Pancreas (tissue), 10 donors: ENCODE data around the gene PNPLA3. TPM values are rescaled to one million over a fixed set of nuclear protein-coding genes. Genes with fewer than 3 reads are reported as not detected.
A peak's percentile ranks its signal among the peaks of the same experiment; 100 is the strongest.

Experiments
- ATAC-seq, 4 donors: fragments of 200-7000 bp; cut with Tn5 transposase; one replicate each; pipeline versions ENCODE4 v1.8.0 to v1.9.1; 2020; ENCODE audit warnings: mild to moderate bottlenecking in 4 of 4, moderate library complexity in 4 of 4
- DNase-seq, 6 donors: peaks; one replicate each; pipeline ENCODE4 v3.0.0-alpha.2; 2020
- FAIRE-seq: peaks from 2 replicates; lab custom pipeline; 2012; peaks lifted over from hg19 to GRCh38; lab: Jason Lieb, UNC
- H3K27ac ChIP-seq, 4 donors: fragments of 200-600 bp; sonication (generic); 1 replicate in 3 of 4; 2 replicates in 1 of 4; pipeline versions ENCODE4 v1.5.0 to v1.8.0; 2020
- H3K27me3 ChIP-seq, 4 donors: fragments of 200-600 bp; one replicate each; pipeline ENCODE4 v1.8.0; 2021
- H3K36me3 ChIP-seq, 3 donors: fragments of 200-600 bp; sonication (generic) in 1 of 3; one replicate each; pipeline versions ENCODE4 v1.5.0 to v1.8.0; 2020 to 2021
- H3K4me1 ChIP-seq, 3 donors: fragments of 200-600 bp; one replicate each; pipeline ENCODE4 v1.8.0; 2021
- H3K4me3 ChIP-seq, 4 donors: fragments of 200-600 bp; sonication (generic) in 2 of 4; one replicate each; pipeline versions ENCODE4 v1.5.0 to v1.8.0; 2020 to 2021
- H3K9me3 ChIP-seq, 4 donors: fragments of 200-600 bp; one replicate each; pipeline ENCODE4 v1.8.0; 2021
- CTCF ChIP-seq, 4 donors: fragments of 200-600 bp; sonication (generic) in 3 of 4; IDR thresholded peaks; one replicate each; pipeline versions ENCODE4 v1.5.0 to v1.8.0; 2021; ENCODE audit warnings: antibody characterized with exemption in 4 of 4
- WGBS, 2 donors: extraction: QIAGEN DNeasy Blood & Tissue Kit; methylation state at CpG; one replicate each; pipeline ENCODE4 v1.1.7; 2013; 5-methylcytosine and 5-hydroxymethylcytosine counted together
- intact Hi-C, 3 donors: fragments of 100-400 bp; cut with DNase I; formaldehyde crosslinking; loops; one replicate each; pipeline versions ENCODE4 v1.11.1 to v1.14.2; 2022
- polyA plus RNA-seq, 2 donors: library from polyadenylated mRNA; stranded (reverse); fragments of 200-250 nt; gene quantifications; one replicate each; pipeline ENCODE4 v1.2.3, GENCODE V29; 2013
- total RNA-seq, 6 donors: library from RNA; stranded (reverse); fragmentation: NEBNext Ultra II Directional in 4 of 6; extraction: Animal tissue kit (Norgen Biotek cat#: 25700) in 4 of 6; gene quantifications; one replicate each; pipeline versions ENCODE4 v1.2.1 to v1.2.4, GENCODE V29; 2021 to 2023
- donor health status: healthy with polysubstance abuse.
- donor health status: DM: no; HTN: no; CAD: no; lungs with moderate emphysema.
- donor health status: DM: no; HTN: no; CAD: no.
- donor health status: control.
- donor health status: control.
- donor health status: Bipolar disorder and iron deficiency.
- donor health status: DM: yes; HTN: yes; CAD: no.
- donor health status: DM: no; HTN: no; CAD: no.
- donor health status: DM: no; HTN: no; CAD: no.
- donor health status: DM: yes; HTN: yes; CAD: no.

The PNPLA3 gene
- total and polyA plus RNA-seq, 8 donors, result 0.07 to 0.70 (median 0.18) TPM; not detected in 2

- Histone ChIP-seq H3K9me3 (no peaks in the 10 kb centered on the region), H3K36me3 (no peaks in the 10 kb centered on the region), H3K27me3 (peaks cover 0 to 26% (median 3%) of the 10 kb centered on the region in 4 donors), H3K4me3 (no peak overlapping the region), H3K27ac (no peak overlapping the region), H3K4me1 (no peaks in the 10 kb centered on the region)
- ATAC-seq (no peak), DNase-seq (no peak), FAIRE-seq (no peak)
- intact Hi-C loops, result no loop called here
- no peak for TF ChIP-seq CTCF (IDR thresholded peaks at IDR 0.05)
- WGBS, 2 donors, result 22 to 23% methylated on average over 15 of the region's 15 CpGs
Observed at GRCh38 chr22:43892183-43892894, 31.3 kb upstream of the PNPLA3 start.

- Histone ChIP-seq H3K27me3 (peaks cover 0 to 20% (median 3%) of the 10 kb centered on the region in 4 donors), H3K4me1 (no peaks in the 10 kb centered on the region), H3K36me3 (no peaks in the 10 kb centered on the region), H3K4me3 (no peak overlapping the region), H3K9me3 (no peaks in the 10 kb centered on the region), H3K27ac (no peak overlapping the region)
- FAIRE-seq (no peak), ATAC-seq (no peak), DNase-seq (peak in 1 of 6 donors; percentile 32)
- TF ChIP-seq CTCF (IDR thresholded peaks at IDR 0.05), result no peak
- 51 to 53% methylated on average over 5 of the region's 5 CpGs for WGBS, 2 donors
- intact Hi-C loops, result no loop called here
Observed at GRCh38 chr22:43893266-43893665, 30.3 kb upstream of the PNPLA3 start.

GRCh38 chr22:43894122-43894521 lies 29.5 kb upstream of the PNPLA3 start:
- no peaks in the 10 kb centered on the region for H3K4me1 ChIP-seq
- TF ChIP-seq CTCF (IDR thresholded peaks at IDR 0.05), result no peak
- intact Hi-C loops, result no loop called here
- no peak overlapping the region for H3K4me3 ChIP-seq
- peak in 1 of 6 donors; percentile 24 for DNase-seq
- H3K36me3 ChIP-seq, result no peaks in the 10 kb centered on the region
- ATAC-seq, result no peak
- 65 to 80% methylated on average over 5 of the region's 5 CpGs for WGBS, 2 donors
- H3K27ac ChIP-seq, result no peak overlapping the region
- H3K27me3 ChIP-seq, result peaks cover 0 to 16% (median 3%) of the 10 kb centered on the region in 4 donors
- no peaks in the 10 kb centered on the region for H3K9me3 ChIP-seq
- FAIRE-seq, result no peak

- WGBS, 2 donors, result 35 to 36% methylated on average over 11 of the region's 11 CpGs
- no peaks in the 10 kb centered on the region for H3K9me3 ChIP-seq
- peaks cover 0 to 8% (median 3%) of the 10 kb centered on the region in 4 donors for H3K27me3 ChIP-seq
- H3K36me3 ChIP-seq, result no peaks in the 10 kb centered on the region
- no peak overlapping the region for H3K27ac ChIP-seq
- no peak for DNase-seq
- no peaks in the 10 kb centered on the region for H3K4me1 ChIP-seq
- FAIRE-seq, result no peak
- ATAC-seq, result no peak
- H3K4me3 ChIP-seq, result no peak overlapping the region
- intact Hi-C loops, result no loop called here
- no peak for TF ChIP-seq CTCF (IDR thresholded peaks at IDR 0.05)
Observed at GRCh38 chr22:43895986-43896645, 27.5 kb upstream of the PNPLA3 start.
